MCF 10A (cell line): ENCODE results near the gene COCH. TPM values are rescaled to one million over a fixed set of nuclear protein-coding genes. Genes with fewer than 3 reads are reported as not detected.

Experiments
- BruUV-seq: library from RNA; stranded (reverse); fragments of 400-500 nt; replicated peaks from 2 replicates; lab custom pipeline; 2021; lab: Mats Ljungman, UMichigan
- CTCF ChIA-PET: fragments of 300-600 bp; sonication (Branson Sonifier 250); formaldehyde crosslinking; extraction: SDS; loops from one replicate; lab custom pipeline; 2021; ENCODE audit warnings: antibody characterized with exemption, inconsistent platforms; lab: Yijun Ruan, JAX
- POLR2A ChIA-PET: fragments of 300-600, 350-650 bp; sonication (Branson Sonifier 250); formaldehyde crosslinking; extraction: SDS; loops from one replicate; lab custom pipeline; 2020; ENCODE audit warnings: antibody characterized with exemption, inconsistent platforms; lab: Yijun Ruan, JAX
- DNase-seq: peaks from one replicate; pipeline ENCODE4 v3.0.0-alpha.2; 2018; ENCODE audit not compliant: unreplicated experiment
- H3K27ac Mint-ChIP-seq: one replicate; pipeline ENCODE4 v1.8.0; 2022; ENCODE audit warnings: mild to moderate bottlenecking, low read depth, mixed read lengths; ENCODE audit not compliant: unreplicated experiment
- H3K27me3 Mint-ChIP-seq: one replicate; pipeline ENCODE4 v1.8.0; 2022; ENCODE audit warnings: mixed read lengths; ENCODE audit not compliant: insufficient read depth, unreplicated experiment
- H3K36me3 Mint-ChIP-seq: one replicate; pipeline ENCODE4 v1.8.0; 2022; ENCODE audit warnings: mild to moderate bottlenecking, moderate library complexity, mixed read lengths; ENCODE audit not compliant: insufficient read depth, unreplicated experiment
- H3K4me1 Mint-ChIP-seq: one replicate; pipeline ENCODE4 v1.8.0; 2022; ENCODE audit warnings: mixed read lengths; ENCODE audit not compliant: insufficient read depth, unreplicated experiment
- H3K4me3 Mint-ChIP-seq: one replicate; pipeline ENCODE4 v1.8.0; 2022; ENCODE audit warnings: mild to moderate bottlenecking, moderate library complexity, mixed read lengths; ENCODE audit not compliant: unreplicated experiment
- H3K9me3 Mint-ChIP-seq: one replicate; pipeline ENCODE4 v1.8.0; 2022; ENCODE audit warnings: mixed read lengths; ENCODE audit not compliant: unreplicated experiment
- CTCF ChIP-seq: fragments of 200-600 bp; IDR thresholded peaks from one replicate; pipeline ENCODE4 v1.8.0; 2022; ENCODE audit warnings: antibody characterized with exemption, mild to moderate bottlenecking; ENCODE audit not compliant: unreplicated experiment
- intact Hi-C: fragments of 100-400 bp; cut with micrococcal nuclease; formaldehyde crosslinking; loops from 2 replicates; pipeline ENCODE4 v1.14.1; 2022
- total RNA-seq: library from RNA; stranded (reverse); gene quantifications from 2 replicates; pipeline ENCODE4 v1.2.3, GENCODE V29; 2022

COCH gene
- total RNA-seq, 1 experiment from 2014 or later = 0.23 TPM

GRCh38 chr14:30874999-30875787 lies 834 bp downstream of the COCH start:
- CTCF ChIA-PET = no interaction called here
- intact Hi-C loops = no loop called here

GRCh38 chr14:30875788-30876053 lies 1.4 kb downstream of the COCH start:
- H3K27me3 Mint-ChIP-seq = peaks cover 23% of the 10 kb centered on the region
- intact Hi-C loops = no loop called here
- peak overlapping the region; percentile 64 for H3K4me3 Mint-ChIP-seq
- POLR2A ChIA-PET = interaction anchor here (0.7 kb wide), 1 partner anchor 476 kb away, joined by 3 read pairs; no protein-coding TSS in a partner anchor
- no peak for TF ChIP-seq CTCF
- DNase-seq = no peak
- no peak overlapping the region for H3K27ac Mint-ChIP-seq
- no TSS peak for BruUV-seq
- CTCF ChIA-PET = no interaction called here
- H3K4me1 Mint-ChIP-seq = no peaks in the 10 kb centered on the region
- no peaks in the 10 kb centered on the region for H3K36me3 Mint-ChIP-seq
- no peaks in the 10 kb centered on the region for H3K9me3 Mint-ChIP-seq

More at GRCh38 chr14:30874999-30875787, 834 bp downstream of the COCH start:
- no TSS peak for BruUV-seq
- H3K27ac Mint-ChIP-seq = no peak overlapping the region
- H3K4me3 Mint-ChIP-seq = peak overlapping the region; percentile 64
- H3K9me3 Mint-ChIP-seq = no peaks in the 10 kb centered on the region
- peaks cover 23% of the 10 kb centered on the region for H3K27me3 Mint-ChIP-seq
- H3K4me1 Mint-ChIP-seq = no peaks in the 10 kb centered on the region
- no peaks in the 10 kb centered on the region for H3K36me3 Mint-ChIP-seq
- POLR2A ChIA-PET = interaction anchor here (0.7 kb wide), 1 partner anchor 477 kb away, joined by 3 read pairs; no protein-coding TSS in a partner anchor
- DNase-seq = no peak
- no peak for TF ChIP-seq CTCF

GRCh38 chr14:30876692-30877091 lies 2.3 kb downstream of the COCH start:
- peaks cover 23% of the 10 kb centered on the region for H3K27me3 Mint-ChIP-seq
- POLR2A ChIA-PET = interaction anchor here (0.6 to 0.7 kb wide), 2 partner anchors 11 to 12 kb away, joined by 3 to 5 read pairs; no protein-coding TSS in a partner anchor
- H3K4me1 Mint-ChIP-seq = no peaks in the 10 kb centered on the region
- intact Hi-C loops = no loop called here
- CTCF ChIA-PET = no interaction called here
- no peak overlapping the region for H3K27ac Mint-ChIP-seq
- no peak overlapping the region for H3K4me3 Mint-ChIP-seq
- H3K36me3 Mint-ChIP-seq = no peaks in the 10 kb centered on the region
- no TSS peak for BruUV-seq
- H3K9me3 Mint-ChIP-seq = no peaks in the 10 kb centered on the region
- TF ChIP-seq CTCF = no peak
- no peak for DNase-seq

- peaks cover 6% of the 10 kb centered on the region for H3K4me1 Mint-ChIP-seq
- intact Hi-C loops = no loop called here
- peak; percentile 45 for DNase-seq
- peaks cover under 1% of the 10 kb centered on the region for H3K36me3 Mint-ChIP-seq
- ChIA-PET CTCF (interaction anchor here (0.6 kb wide), 1 partner anchor 223 kb away, joined by 3 read pairs; no protein-coding TSS in a partner anchor), POLR2A (interaction anchor here (0.6 kb wide), 1 partner anchor 185 kb away, joined by 3 read pairs; no protein-coding TSS in a partner anchor)
- H3K27me3 Mint-ChIP-seq = no peaks in the 10 kb centered on the region
- H3K4me3 Mint-ChIP-seq = no peak overlapping the region
- no peaks in the 10 kb centered on the region for H3K9me3 Mint-ChIP-seq
- TF ChIP-seq CTCF = no peak
- no TSS peak for BruUV-seq
- H3K27ac Mint-ChIP-seq = no peak overlapping the region
Observed at GRCh38 chr14:30882431-30882830, 8.1 kb downstream of the COCH start.
